IPS-18c (cell line): ENCODE results near the gene CGB3.
"Not testable (repeated sequence)": the region's sequence is repeated elsewhere in the genome, so short reads cannot be mapped to it uniquely, and the experiment has no call there.

Experiments
- H3K4me3 ChIP-seq: 2 replicates; pipeline ENCODE4 v1.7.0; 2013; ENCODE audit warnings: low read depth, mild to moderate bottlenecking, low read length, moderate library complexity; ENCODE audit not compliant: insufficient read depth
- H3K9me3 ChIP-seq: one replicate; pipeline ENCODE4 v1.6.1; 2013; ENCODE audit warnings: mild to moderate bottlenecking, low read length, moderate library complexity; ENCODE audit not compliant: control insufficient read depth, insufficient read depth

Gene CGB3

DNA sequence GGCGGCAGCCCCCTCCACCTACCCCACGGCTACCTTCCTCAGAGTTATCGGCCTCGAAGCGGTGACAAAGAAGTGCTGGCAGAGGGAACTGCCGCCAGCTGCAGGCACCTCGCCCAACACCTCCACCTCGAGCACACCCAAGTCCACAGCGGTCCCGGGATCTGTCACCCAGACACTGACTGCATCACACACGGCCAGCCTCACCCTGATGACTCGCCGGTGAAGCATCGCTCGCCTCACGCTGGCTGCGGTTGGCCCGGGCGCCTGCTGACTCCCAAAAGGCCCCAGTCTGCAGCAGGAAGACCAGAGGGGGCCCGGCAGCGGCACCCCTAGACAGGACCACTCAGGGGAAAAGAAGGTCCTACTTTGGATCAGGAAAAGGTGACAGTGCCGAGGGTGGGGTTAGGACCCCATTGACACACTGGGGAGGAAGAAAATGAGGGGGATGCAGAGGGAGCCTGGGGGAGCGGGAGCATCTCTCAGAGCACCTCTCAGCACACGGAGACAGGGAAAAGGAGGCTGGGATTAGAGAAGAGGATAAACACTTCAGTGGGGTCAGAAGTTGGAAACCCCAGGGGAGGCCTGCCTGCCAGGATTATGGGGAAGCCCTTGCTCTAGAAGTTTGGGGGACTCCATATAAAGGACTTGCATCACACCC is 26.4 kb upstream of the CGB3 start:
- H3K4me3 ChIP-seq, H3K9me3 ChIP-seq: not testable (repeated sequence)

- not testable (repeated sequence) for H3K9me3 ChIP-seq, H3K4me3 ChIP-seq
These were observed 25.7 kb upstream of the CGB3 start for GRCh38 chr19:49049834-49050233.

GRCh38 chr19:49049011-49049410 is 24.9 kb upstream of the CGB3 start, which contains the start of gene CGB8:
TSS of gene CGB8 (minus strand) at chr19:49049111. CDS start at chr19:49048739, 372 bp downstream.
- not testable (repeated sequence) for H3K4me3 ChIP-seq, H3K9me3 ChIP-seq

- H3K4me3 ChIP-seq, H3K9me3 ChIP-seq: not testable (repeated sequence)
These were observed 19.4 kb upstream of the CGB3 start, which contains the start of gene CGB5 for GRCh38 chr19:49043548-49043947. TSS of gene CGB5 (plus strand) at chr19:49043848. CDS start at chr19:49044210, 362 bp downstream.

GRCh38 chr19:49042666-49043065 is 18.5 kb upstream of the CGB3 start:
- H3K4me3 ChIP-seq, H3K9me3 ChIP-seq: not testable (repeated sequence)

DNA sequence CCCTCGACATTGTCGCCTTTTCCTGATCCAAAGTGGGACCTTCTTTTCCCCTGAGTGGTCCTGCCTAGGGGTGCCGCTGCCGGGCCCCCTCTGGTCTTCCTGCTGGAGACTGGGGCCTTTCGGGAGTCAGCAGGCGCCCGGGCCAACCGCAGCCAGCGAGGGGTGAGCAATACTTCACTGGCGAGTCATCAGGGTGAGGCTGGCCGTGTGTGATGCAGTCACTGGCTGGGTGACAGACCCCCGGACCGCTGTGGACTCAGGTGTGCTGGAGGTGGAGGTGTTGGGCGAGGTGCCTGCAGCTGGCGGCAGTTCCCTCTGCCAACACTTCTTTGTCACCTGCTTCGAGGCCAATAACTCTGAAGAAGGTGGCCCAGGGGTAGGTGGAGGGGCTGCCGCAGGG is 18.0 kb upstream of the CGB3 start:
- Histone ChIP-seq H3K9me3 (no peaks in the 10 kb centered on the region), H3K4me3 (no peak overlapping the region)

GRCh38 chr19:49039736-49040135 is 15.6 kb upstream of the CGB3 start:
- H3K4me3 ChIP-seq, H3K9me3 ChIP-seq: not testable (repeated sequence)

DNA sequence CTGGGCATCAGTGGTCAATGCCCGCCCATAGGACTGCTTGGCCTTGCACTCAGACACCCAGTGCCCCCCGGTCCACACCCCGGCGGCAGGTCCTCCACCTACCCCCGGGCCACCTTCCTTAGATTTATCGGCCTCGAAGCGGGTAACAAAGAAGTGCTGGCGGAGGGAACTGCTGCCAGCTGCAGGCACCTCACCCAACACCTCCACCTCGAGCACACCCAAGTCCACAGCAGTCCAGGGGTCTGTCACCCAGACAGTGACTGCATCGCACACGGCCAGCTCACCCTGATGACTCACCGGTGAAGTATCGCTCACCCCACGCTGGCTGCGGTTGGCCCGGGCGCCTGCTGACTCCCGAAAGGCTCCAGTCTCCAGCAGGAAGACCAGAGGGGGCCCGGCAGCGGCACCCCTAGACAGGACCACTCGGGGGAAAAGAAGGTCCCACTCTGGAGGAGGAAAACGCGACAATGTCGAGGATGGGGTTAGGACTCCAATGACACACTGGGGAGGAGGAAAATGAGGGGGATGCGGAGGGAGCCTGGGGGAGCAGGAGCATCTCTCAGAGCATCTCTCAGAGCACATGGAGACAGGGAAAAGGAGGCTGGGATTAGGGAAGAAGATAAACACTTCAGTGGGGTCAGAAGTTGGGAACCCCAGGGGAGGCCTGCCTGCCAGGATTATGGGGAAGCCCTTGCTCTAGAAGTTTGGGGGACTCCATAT is 14.6 kb upstream of the CGB3 start:
- not testable (repeated sequence) for H3K4me3 ChIP-seq, H3K9me3 ChIP-seq

- H3K4me3 ChIP-seq, H3K9me3 ChIP-seq: not testable (repeated sequence)
These were observed 14.0 kb upstream of the CGB3 start for GRCh38 chr19:49038111-49038510.

DNA sequence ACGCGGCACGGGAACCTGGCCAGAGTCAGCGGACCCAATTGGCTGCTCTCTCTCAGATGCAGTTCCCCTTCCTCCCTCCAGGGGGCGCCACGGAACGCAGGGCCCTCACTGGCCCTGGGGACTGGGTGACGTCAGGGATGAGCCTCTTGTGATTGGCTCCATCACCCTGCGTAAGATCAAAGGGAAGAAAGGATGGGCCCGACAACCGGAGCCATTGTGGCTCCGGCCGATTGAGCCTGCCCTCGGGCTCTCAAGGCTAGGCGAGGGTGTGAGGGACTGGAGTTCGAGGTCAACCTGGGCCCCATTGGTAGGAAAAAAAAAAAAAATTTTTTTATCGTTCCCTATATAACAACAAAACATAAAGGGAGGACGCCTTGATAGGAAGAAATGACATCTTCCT is 12.7 kb upstream of the CGB3 start, which contains the start of gene CGB1:
Gene CGB1, minus strand, starts transcription at position 81 of the 400 bp plus-strand sequence. CDS start 184 bp downstream, outside the sequence.
- H3K9me3 ChIP-seq, H3K4me3 ChIP-seq: not testable (repeated sequence)

DNA sequence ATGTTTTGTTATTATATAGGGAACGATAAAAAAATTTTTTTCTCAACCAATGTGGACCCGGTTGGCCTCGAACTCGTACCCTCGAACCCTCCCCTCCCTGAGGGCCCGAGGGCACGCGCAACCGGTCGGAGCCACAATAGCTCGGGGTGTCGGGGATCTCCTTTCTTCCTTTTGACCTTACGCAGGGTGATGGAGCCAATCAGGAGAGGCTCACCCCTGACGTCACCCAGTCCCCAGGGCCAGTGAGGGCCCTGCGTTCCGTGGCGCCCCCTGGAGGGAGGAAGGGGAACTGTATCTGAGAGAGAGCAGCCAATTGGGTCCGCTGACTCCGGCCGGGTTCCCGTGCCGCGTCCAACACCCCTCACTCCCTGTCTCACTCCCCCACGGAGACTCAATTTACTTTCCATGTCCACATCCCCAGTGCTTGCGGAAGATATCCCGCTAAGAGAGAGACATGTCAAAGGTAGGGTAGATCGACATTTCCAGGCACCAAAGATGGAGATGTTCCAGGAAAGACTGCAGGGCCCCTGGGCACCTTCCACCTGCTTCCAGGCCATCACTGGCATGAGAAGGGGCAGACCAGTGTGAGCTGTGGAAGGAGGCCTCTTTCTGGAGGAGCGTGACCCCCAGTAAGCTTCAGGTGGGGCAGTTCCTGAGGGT is 7.6 kb upstream of the CGB3 start, which contains the start of gene CGB2:
Gene CGB2, plus strand, starts transcription at position 249 of the 660 bp plus-strand sequence. Its CDS starts 206 bp downstream, at position 455.
- H3K9me3 ChIP-seq, H3K4me3 ChIP-seq: not testable (repeated sequence)

GRCh38 chr19:49030323-49030722 is 6.2 kb upstream of the CGB3 start:
- H3K4me3 ChIP-seq, H3K9me3 ChIP-seq: not testable (repeated sequence)

- not testable (repeated sequence) for H3K9me3 ChIP-seq, H3K4me3 ChIP-seq
These were observed 5.6 kb upstream of the CGB3 start for GRCh38 chr19:49029749-49030148.

DNA sequence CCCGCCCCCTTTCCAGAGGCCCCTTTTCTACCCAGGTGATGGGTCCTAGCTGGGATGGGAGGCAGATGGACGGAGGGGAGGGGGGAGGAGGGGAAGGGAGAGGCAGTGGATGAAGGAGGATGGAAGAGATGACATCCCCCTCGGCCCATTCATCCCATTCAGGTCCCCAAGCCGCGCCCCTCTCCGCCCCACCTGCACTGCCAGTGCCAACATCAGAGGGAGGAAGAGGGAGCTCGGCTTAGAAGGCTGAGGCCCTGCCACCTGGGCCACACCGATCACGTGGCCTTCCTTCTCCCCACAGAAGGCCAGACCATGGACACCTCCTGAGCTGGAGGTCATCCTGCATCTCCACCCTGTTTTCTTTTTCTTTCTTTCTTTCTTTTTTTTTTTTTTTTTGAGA is 4.6 kb upstream of the CGB3 start:
- H3K4me3 ChIP-seq: not testable (repeated sequence)

DNA sequence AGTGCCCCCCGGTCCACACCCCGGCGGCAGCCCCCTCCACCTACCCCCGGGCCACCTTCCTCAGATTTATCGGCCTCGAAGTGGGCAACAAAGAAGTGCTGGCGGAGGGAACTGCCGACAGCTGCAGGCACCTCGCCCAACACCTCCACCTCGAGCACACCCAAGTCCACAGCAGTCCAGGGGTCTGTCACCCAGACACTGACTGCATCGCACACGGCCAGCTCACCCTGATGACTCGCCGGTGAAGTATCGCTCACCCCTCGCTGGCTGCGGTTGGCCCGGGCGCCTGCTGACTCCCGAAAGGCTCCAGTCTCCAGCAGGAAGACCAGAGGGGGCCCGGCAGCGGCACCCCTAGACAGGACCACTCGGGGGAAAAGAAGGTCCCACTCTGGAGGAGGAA is 1.5 kb upstream of the CGB3 start:
- H3K9me3 ChIP-seq, H3K4me3 ChIP-seq: not testable (repeated sequence)

More for the DNA sequence above, 4.6 kb upstream of the CGB3 start:
- H3K9me3 ChIP-seq: not testable (repeated sequence)

DNA sequence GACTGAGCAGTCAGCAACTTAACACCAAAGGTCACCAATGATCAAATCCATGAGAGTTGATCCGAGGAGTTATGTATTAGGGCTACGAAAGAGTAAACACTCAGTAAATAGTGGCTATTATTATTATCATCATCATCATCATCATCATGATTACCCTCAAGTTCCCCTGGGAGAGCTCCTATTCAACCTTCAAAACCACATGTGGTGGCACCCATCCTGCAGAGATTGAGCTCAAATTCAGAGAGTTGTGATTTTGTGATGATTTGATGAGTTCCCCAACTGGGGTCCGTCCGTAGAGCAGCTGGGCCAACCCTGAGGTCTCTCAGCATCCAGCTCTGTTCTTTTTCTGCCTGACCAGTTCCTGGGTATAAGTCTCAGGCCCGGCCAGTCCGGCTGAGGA is 955 bp upstream of the CGB3 start:
- not testable (repeated sequence) for H3K4me3 ChIP-seq, H3K9me3 ChIP-seq

- no peak overlapping the region for H3K4me3 ChIP-seq
- H3K9me3 ChIP-seq: no peaks in the 10 kb centered on the region
These were observed 2.0 kb downstream of the CGB3 start for GRCh38 chr19:49022116-49022515.
